Fibroblast of lung (primary cell): ENCODE results near the gene PCDHA1.

ENCODE experiments used
- CTCF ChIP-seq, 2 donors: IDR thresholded peaks in 1 of 2; conservative IDR thresholded peaks in 1 of 2; 1 replicate in 1 of 2; 2 replicates in 1 of 2; pipeline ENCODE4 v1.5.1; 2011 to 2012; ENCODE audit warnings: low read length in 2 of 2, control low read depth in 1 of 2, inconsistent platforms in 1 of 2, low read depth in 1 of 2, mild to moderate bottlenecking in 1 of 2
- EZH2 ChIP-seq: IDR thresholded peaks from 2 replicates; pipeline ENCODE4 v1.5.1; 2012; ENCODE audit warnings: low read length, control low read depth, mild to moderate bottlenecking; ENCODE audit errors: missing control alignments

- TF ChIP-seq CTCF (conservative IDR thresholded peaks at IDR 0.05 in 1 of 2, IDR thresholded peaks at IDR 0.05 in 1 of 2; ENCODE audit: low read depth in 1 of 2, low read length in 2 of 2) (no peak), EZH2 (no peak)
Measured at GRCh38 chr5:140828362-140828737, 42.4 kb downstream of the PCDHA1 start.
